Panc1 (cell line): ENCODE data around the gene GSK3B. TPM values are rescaled to one million over a fixed set of nuclear protein-coding genes. Genes with fewer than 3 reads are reported as not detected.

ENCODE experiments used
- ATAC-seq: fragments of 200-7000 bp; cut with Tn5 transposase; 2 replicates; pipeline ENCODE4 v1.9.1; 2020; ENCODE audit warnings: mild to moderate bottlenecking, moderate library complexity
- BruUV-seq: library from RNA; stranded (reverse); fragments of 400-500 nt; replicated peaks from 2 replicates; lab custom pipeline; 2021; lab: Mats Ljungman, UMichigan
- CTCF ChIA-PET: fragments of 300-600 bp; sonication (Branson Sonifier 250); formaldehyde crosslinking; loops from one replicate; lab custom pipeline; 2022; ENCODE audit warnings: antibody characterized with exemption; lab: Charles Lee
- POLR2A ChIA-PET: fragments of 300-600 bp; sonication (Branson Sonifier 250); formaldehyde crosslinking; loops from one replicate; lab custom pipeline; 2022; ENCODE audit warnings: antibody characterized with exemption; lab: Charles Lee
- DNase-seq: peaks from one replicate; pipeline ENCODE4 v3.0.0-alpha.2; 2010; ENCODE audit warnings: low read depth, low spot score
- H3K27ac ChIP-seq: 2 replicates; pipeline ENCODE4 v1.5.1; 2011; ENCODE audit warnings: mild to moderate bottlenecking, low read length, inconsistent platforms
- H3K27me3 ChIP-seq: fragments of 200-500 bp; sonication (Bioruptor generic); 2 replicates; pipeline ENCODE4 v1.6.0; 2014; ENCODE audit warnings: low read length, inconsistent platforms; ENCODE audit not compliant: control insufficient read depth, insufficient read depth
- H3K36me3 ChIP-seq: fragments of 200-500 bp; sonication (Bioruptor generic); 2 replicates; pipeline ENCODE4 v1.5.1; 2014; ENCODE audit warnings: inconsistent platforms, mild to moderate bottlenecking, low read length, moderate library complexity; ENCODE audit not compliant: control insufficient read depth, insufficient read depth
- H3K4me1 ChIP-seq: 2 replicates; pipeline ENCODE4 v1.5.1; 2011; ENCODE audit warnings: inconsistent platforms, mild to moderate bottlenecking, low read length, moderate library complexity; ENCODE audit not compliant: control insufficient read depth, insufficient read depth
- H3K4me3 ChIP-seq, 2 experiments: 2 replicates each; pipeline ENCODE4 v1.5.1; 2011 to 2012; ENCODE audit warnings: low read depth in 2 of 2, low read length in 2 of 2, mild to moderate bottlenecking in 2 of 2, inconsistent platforms in 1 of 2, moderate library complexity in 1 of 2
- H3K9me3 ChIP-seq: fragments of 200-500 bp; sonication (Bioruptor generic); 2 replicates; pipeline ENCODE4 v1.5.1; 2014; ENCODE audit warnings: low read depth, mild to moderate bottlenecking, inconsistent platforms, low read length, moderate library complexity; ENCODE audit not compliant: control insufficient read depth, insufficient read depth
- CTCF ChIP-seq: fragments of 450-650 bp; IDR thresholded peaks from 2 replicates; pipeline ENCODE4 v1.5.1; 2017; ENCODE audit warnings: mild to moderate bottlenecking
- POLR2AphosphoS5 ChIP-seq: IDR thresholded peaks from 2 replicates; pipeline ENCODE4 v1.6.1; 2012; ENCODE audit warnings: mild to moderate bottlenecking, low read depth, low read length, moderate library complexity
- REST ChIP-seq, 2 experiments: IDR thresholded peaks; 2 replicates each; pipeline ENCODE4 v1.6.1; 2011 to 2012; ENCODE audit warnings: low read depth in 2 of 2, control low read depth in 1 of 2, low read length in 1 of 2, mild to moderate bottlenecking in 1 of 2, moderate library complexity in 1 of 2; ENCODE audit not compliant: insufficient read depth in 1 of 2
- SIN3A ChIP-seq: IDR thresholded peaks from 2 replicates; pipeline ENCODE4 v1.6.1; 2012; ENCODE audit warnings: low read depth, mild to moderate bottlenecking, low read length, moderate library complexity, borderline replicate concordance; ENCODE audit not compliant: insufficient read depth
- TCF7L2 ChIP-seq: IDR thresholded peaks from 2 replicates; pipeline ENCODE4 v1.6.1; 2011; ENCODE audit warnings: mild to moderate bottlenecking, low read depth, low read length, inconsistent platforms
- in situ Hi-C: cut with HindIII; loops from 2 replicates; pipeline ENCODE4 v1.10.0; 2016; ENCODE audit warnings: low sequenced_read_pairs, low pct_unique_long_range_greater_than_20kb
- intact Hi-C: fragments of 100-400 bp; cut with micrococcal nuclease; formaldehyde crosslinking; loops from one replicate; pipeline ENCODE4 v1.10.0; 2022; ENCODE audit not compliant: unreplicated experiment
- total RNA-seq: library from RNA; stranded (reverse); gene quantifications from one replicate; pipeline ENCODE4 v1.2.1, GENCODE V29; 2021; ENCODE audit not compliant: unreplicated experiment

The GSK3B gene
- total RNA-seq, 1 experiment from 2014 or later, result 35.3 TPM

- H3K4me1 ChIP-seq, result peaks cover 5% of the 10 kb centered on the region; the same call in 1 of the 2 replicates
- no peaks in the 10 kb centered on the region for H3K9me3 ChIP-seq
- no peak for DNase-seq
- in situ Hi-C loops, result no loop called here
- H3K27me3 ChIP-seq, result no peaks in the 10 kb centered on the region
- H3K27ac ChIP-seq, result no peak overlapping the region
- intact Hi-C loops, result no loop called here
- ChIA-PET CTCF (no interaction called here), POLR2A (no interaction called here)
- H3K36me3 ChIP-seq, result no peaks in the 10 kb centered on the region; the same call in 1 of the 2 replicates
- ATAC-seq, result no peak
- TF ChIP-seq REST (IDR thresholded peaks at IDR 0.05; ENCODE audit: insufficient read depth in 1 of 2, low read depth in 2 of 2, low read length in 1 of 2) (no peak), TCF7L2 (no peak), SIN3A (no peak), CTCF (no peak), POLR2AphosphoS5 (no peak)
- BruUV-seq, result no TSS peak
- H3K4me3 ChIP-seq, result no peak overlapping the region
Measured at GRCh38 chr3:120067083-120067482, 27.2 kb downstream of the GSK3B start.

DNA sequence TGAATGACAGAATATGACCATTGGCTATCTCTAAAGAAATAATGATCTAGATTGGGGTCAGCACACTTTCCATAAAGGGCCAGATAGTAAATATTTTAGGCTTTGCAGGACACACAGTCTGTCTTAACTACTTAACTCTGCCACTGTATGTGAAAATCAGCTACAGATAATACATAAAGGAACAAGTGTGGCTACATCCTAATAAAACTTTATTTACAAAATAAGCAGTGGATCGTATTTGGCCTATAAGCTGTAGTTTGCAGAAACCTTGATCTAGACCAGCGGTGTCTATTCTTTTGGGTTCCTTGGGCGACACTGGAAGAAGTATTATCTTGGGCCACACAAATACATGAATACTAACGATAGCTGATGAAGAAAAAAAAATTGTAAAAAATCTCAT is 27.6 kb downstream of the GSK3B start:
- Histone ChIP-seq H3K27ac (no peak overlapping the region), H3K27me3 (no peaks in the 10 kb centered on the region), H3K36me3 (no peaks in the 10 kb centered on the region; the same call in 1 of the 2 replicates), H3K4me3 (no peak overlapping the region), H3K9me3 (no peaks in the 10 kb centered on the region), H3K4me1 (peaks cover 5% of the 10 kb centered on the region; the same call in 1 of the 2 replicates)
- CTCF ChIA-PET, result no interaction called here
- intact Hi-C loops, result no loop called here
- POLR2A ChIA-PET, result no interaction called here
- TF ChIP-seq POLR2AphosphoS5, result no peak
- no peak for TF ChIP-seq REST (IDR thresholded peaks at IDR 0.05; ENCODE audit: insufficient read depth in 1 of 2, low read depth in 2 of 2, low read length in 1 of 2)
- no peak for TF ChIP-seq CTCF
- no peak for TF ChIP-seq TCF7L2
- no peak for TF ChIP-seq SIN3A
- no TSS peak for BruUV-seq
- no peak for DNase-seq
- in situ Hi-C loops, result no loop called here
- ATAC-seq, result no peak
